ENCODE data around the gene AFP.

AFP gene

GRCh38 chr4:73468170-73468569 lies 32.1 kb downstream of the AFP start:
- DNase-seq, result no peak

DNA sequence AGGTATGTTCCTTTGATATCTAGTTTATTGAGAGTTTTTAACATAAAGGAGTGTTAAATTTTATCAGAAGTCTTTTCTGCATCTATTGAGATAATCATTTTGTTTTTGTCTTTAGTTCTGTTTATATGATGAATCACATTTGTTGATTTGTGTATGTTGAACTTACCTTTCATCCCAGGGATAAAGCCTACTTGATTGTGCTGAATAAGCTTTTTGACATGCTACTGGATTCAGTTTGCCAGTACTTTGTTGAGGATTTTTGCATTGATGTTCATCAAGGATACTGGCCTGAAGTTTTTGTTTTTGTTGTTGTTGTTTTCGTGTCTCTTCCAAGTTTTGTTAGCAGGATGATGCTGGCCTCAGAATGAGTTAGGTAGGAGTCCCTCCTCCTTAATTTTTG lies 34.7 kb downstream of the AFP start:
- DNase-seq, result no peak

DNA sequence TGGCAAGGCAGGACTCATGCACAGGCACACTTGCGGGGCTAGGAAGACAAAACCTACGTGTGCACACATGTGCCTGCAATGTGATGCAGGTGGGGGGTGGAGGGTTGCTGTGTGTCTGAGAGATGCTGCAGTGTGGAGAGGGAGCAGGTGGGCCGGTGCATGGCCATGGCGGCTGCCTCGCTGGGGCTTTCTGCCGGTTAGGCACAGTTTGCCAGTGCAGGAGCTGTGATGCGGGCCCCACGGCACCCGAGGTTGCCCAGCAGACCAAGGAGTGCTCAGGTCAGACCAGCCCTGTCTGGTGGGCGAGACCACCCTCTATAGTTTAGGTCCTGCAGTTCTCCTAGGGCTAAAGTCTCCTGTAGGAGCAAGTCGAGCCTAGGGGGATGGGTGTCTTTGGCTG lies 41.2 kb downstream of the AFP start:
- DNase-seq, result no peak

- DNase-seq, result no peak
These were observed 43.3 kb downstream of the AFP start for GRCh38 chr4:73479323-73479722.

GRCh38 chr4:73481358-73481757 lies 45.3 kb downstream of the AFP start, which contains the start of gene AFM:
TSS of gene AFM (plus strand) at chr4:73481745. CDS start at chr4:73481776, 31 bp downstream.
- no peak for DNase-seq

DNA sequence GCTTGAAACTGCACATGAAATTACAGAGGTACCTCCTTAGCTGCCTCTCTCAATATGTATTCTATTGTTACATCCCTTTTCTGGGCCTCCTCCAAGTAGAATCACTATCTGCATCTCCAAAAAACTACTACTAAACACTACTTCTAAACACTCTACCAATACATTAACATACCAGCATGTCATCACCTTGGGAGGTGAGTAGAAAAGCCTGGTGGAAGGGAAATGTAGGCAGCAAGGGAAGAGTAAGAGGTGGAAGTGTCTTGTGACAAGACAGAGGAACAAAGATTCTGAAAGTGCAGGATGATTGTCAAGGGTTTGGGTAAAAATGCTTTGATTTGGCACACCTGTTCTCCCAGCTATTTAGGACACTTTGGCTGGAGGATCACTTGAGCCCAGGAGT lies 49.1 kb downstream of the AFP start:
- no peak for DNase-seq

DNA sequence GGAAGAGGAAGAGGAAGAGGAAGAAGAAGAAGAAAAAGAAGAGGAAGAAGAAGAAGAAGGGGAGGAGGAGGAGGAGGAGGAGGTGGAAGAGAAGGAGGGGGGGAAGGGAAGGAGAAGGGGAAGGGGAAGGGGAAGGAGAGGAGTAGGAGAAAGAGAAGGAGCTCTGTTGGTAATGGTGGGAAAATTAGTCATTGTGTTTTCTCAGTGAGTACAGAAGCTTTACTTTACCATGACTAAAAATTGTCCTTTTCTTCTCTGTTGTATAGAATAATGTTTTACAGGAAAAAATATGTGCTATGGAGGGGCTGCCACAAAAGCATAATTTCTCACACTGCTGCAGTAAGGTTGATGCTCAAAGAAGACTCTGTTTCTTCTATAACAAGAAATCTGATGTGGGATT lies 49.6 kb downstream of the AFP start:
- DNase-seq, result no peak

GRCh38 chr4:73486497-73486896 lies 50.5 kb downstream of the AFP start:
- no peak for DNase-seq

GRCh38 chr4:73487233-73487632 lies 51.2 kb downstream of the AFP start:
- DNase-seq, result no peak

DNA sequence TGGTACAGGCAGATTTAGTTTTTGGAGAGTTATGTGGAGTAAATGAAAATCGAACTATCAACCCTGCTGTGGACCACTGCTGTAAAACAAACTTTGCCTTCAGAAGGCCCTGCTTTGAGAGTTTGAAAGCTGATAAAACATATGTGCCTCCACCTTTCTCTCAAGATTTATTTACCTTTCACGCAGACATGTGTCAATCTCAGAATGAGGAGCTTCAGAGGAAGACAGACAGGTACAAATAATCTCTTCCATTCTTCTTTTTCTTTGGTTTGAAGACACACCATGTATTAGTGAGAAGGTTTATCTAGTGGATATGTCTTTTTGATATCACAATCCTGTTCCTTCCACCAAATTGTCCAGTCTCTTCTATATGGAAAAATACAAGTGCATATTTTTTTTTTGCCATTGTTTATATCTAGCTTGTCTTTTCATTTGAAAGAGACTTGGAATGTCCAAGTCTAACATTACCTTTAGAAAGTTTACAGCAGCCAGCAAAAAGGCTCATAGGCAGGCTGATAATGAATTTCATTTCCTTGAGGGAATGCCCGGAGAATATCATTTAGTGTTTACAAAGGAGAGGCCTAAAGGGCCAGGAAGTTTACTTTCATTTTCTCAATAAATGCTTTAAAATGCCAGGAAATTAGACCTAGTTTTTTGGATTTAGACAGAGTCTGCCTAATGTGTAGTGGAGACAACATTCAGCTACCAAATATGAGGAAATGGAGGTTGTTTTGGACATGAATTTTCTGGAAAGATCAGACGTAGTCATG lies 64.2 kb downstream of the AFP start:
- DNase-seq, result no peak

- no peak for DNase-seq
These were observed 65.7 kb downstream of the AFP start for GRCh38 chr4:73501664-73502265.

DNA sequence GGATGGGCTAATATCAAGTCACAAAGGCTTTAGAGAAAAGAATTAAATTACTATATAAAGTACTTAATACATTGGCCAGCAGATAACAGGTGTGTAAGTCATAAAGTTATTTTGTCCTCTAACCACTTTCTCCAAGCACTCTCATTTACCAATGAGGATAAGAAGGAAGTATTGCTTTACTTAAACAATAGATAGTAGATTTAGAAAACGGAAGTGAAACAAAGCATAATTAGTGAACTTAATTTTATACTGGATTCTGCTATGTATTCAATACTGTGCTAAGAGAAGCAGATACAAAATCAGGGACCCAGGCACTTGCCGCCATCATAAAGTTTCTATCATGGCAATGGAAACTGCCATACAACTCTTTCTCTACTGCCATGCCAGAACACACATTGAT lies 69.5 kb downstream of the AFP start:
- no peak for DNase-seq

All from NCI-H1417 treated with DMSO at 0.1 percent for 48 hours (cell line).